Endothelial cell of umbilical vein (primary cell): ENCODE data around the gene ZNF346. TPM values are rescaled to one million over a fixed set of nuclear protein-coding genes. Genes with fewer than 3 reads are reported as not detected.

Source experiments
- BruUV-seq: library from RNA; stranded (reverse); fragments of 400-500 nt; replicated peaks from 2 replicates; lab custom pipeline; 2021; lab: Mats Ljungman, UMichigan
- CTCF ChIA-PET: fragments of 300-600, 350-600 bp; sonication (Branson Sonifier 250); formaldehyde crosslinking; loops from one replicate; lab custom pipeline; 2021; ENCODE audit warnings: antibody characterized with exemption, inconsistent platforms; lab: Charles Lee
- POLR2A ChIA-PET: fragments of 300-600, 350-600 bp; sonication (Branson Sonifier 250); formaldehyde crosslinking; loops from one replicate; lab custom pipeline; 2021; ENCODE audit warnings: antibody characterized with exemption, inconsistent platforms; lab: Charles Lee
- DNase-seq: peaks from one replicate; pipeline ENCODE4 v3.0.0-alpha.2; 2011; ENCODE audit warnings: low read depth, low spot score
- FAIRE-seq: peaks from 2 replicates; lab custom pipeline; 2011; peaks lifted over from hg19 to GRCh38; lab: Jason Lieb, UNC
- H2AFZ ChIP-seq: 2 replicates; pipeline ENCODE4 v1.6.0; 2012; ENCODE audit warnings: low read depth, low read length, control low read depth, inconsistent platforms
- H3K27ac ChIP-seq: 2 replicates; pipeline ENCODE4 v1.5.1; 2011; ENCODE audit warnings: low read depth, mild to moderate bottlenecking, control low read depth, low read length, moderate library complexity; ENCODE audit not compliant: insufficient read depth
- H3K27me3 ChIP-seq, 2 experiments: 2 replicates each; pipeline versions ENCODE4 v1.6.0 to v1.6.1; 2011; ENCODE audit warnings: low read length in 2 of 2, mixed read lengths in 1 of 2; ENCODE audit not compliant: control insufficient read depth in 2 of 2, insufficient read depth in 2 of 2
- H3K36me3 ChIP-seq, 2 experiments: 2 replicates in 1 of 2; 3 replicates in 1 of 2; pipeline ENCODE4 v1.5.1; 2011; ENCODE audit warnings: low read length in 2 of 2, mild to moderate bottlenecking in 1 of 2, moderate library complexity in 1 of 2; ENCODE audit not compliant: control insufficient read depth in 2 of 2, insufficient read depth in 2 of 2; ENCODE audit errors: extremely low read depth in 1 of 2
- H3K4me1 ChIP-seq: 3 replicates; pipeline ENCODE4 v1.5.1; 2011; ENCODE audit warnings: mild to moderate bottlenecking, low read length; ENCODE audit not compliant: control insufficient read depth, insufficient read depth; ENCODE audit errors: extremely low read depth
- H3K4me2 ChIP-seq: 2 replicates; pipeline ENCODE4 v1.6.1; 2011; ENCODE audit warnings: low read length, control low read depth, mixed read lengths; ENCODE audit not compliant: insufficient read depth
- H3K4me3 ChIP-seq, 3 experiments: fragments of 200-600 bp in 1 of 3; sonication (generic), shearing (Covaris generic) in 1 of 3; replicated peaks in 1 of 3; 2 replicates each; pipeline ENCODE4 v1.5.1; 2011 to 2016; ENCODE audit warnings: control low read depth in 3 of 3, low read length in 3 of 3, mild to moderate bottlenecking in 2 of 3, inconsistent platforms in 1 of 3, low read depth in 1 of 3, moderate library complexity in 1 of 3; ENCODE audit not compliant: insufficient read depth in 1 of 3
- H3K79me2 ChIP-seq: 2 replicates; pipeline ENCODE4 v1.6.0; 2012; ENCODE audit warnings: low read length, inconsistent platforms; ENCODE audit not compliant: control insufficient read depth, insufficient read depth
- H3K9ac ChIP-seq: replicated peaks from 2 replicates; pipeline ENCODE3; 2011; ENCODE audit warnings: low read length, control low read depth; ENCODE audit not compliant: insufficient read depth; ENCODE audit errors: extremely low read depth
- H3K9me1 ChIP-seq: replicated peaks from 3 replicates; pipeline ENCODE4 v1.6.0; 2011; ENCODE audit warnings: mild to moderate bottlenecking, low read length; ENCODE audit not compliant: control insufficient read depth, insufficient read depth; ENCODE audit errors: extremely low read depth
- H3K9me3 ChIP-seq: replicated peaks from 2 replicates; pipeline ENCODE4 v1.5.1; 2012; ENCODE audit warnings: low read length, inconsistent platforms; ENCODE audit not compliant: control insufficient read depth, insufficient read depth
- H4K20me1 ChIP-seq: replicated peaks from 2 replicates; pipeline ENCODE3; 2011; ENCODE audit warnings: mild to moderate bottlenecking, low read length; ENCODE audit not compliant: control insufficient read depth, insufficient read depth; ENCODE audit errors: extremely low read depth
- EZH2 ChIP-seq: IDR thresholded peaks from 2 replicates; pipeline ENCODE4 v1.6.1; 2012; ENCODE audit warnings: borderline replicate concordance, low read depth, mild to moderate bottlenecking, moderate library complexity, low read length, inconsistent platforms; ENCODE audit not compliant: severe bottlenecking
- FOS ChIP-seq: IDR thresholded peaks from 2 replicates; pipeline ENCODE4 v1.6.1; 2011; ENCODE audit warnings: mild to moderate bottlenecking, low read length, moderate library complexity, borderline replicate concordance; ENCODE audit not compliant: insufficient read depth
- GATA2 ChIP-seq: IDR thresholded peaks from 2 replicates; pipeline ENCODE4 v1.7.0; 2011; ENCODE audit warnings: low read depth, mild to moderate bottlenecking, moderate library complexity, mixed read lengths, low read length; ENCODE audit not compliant: insufficient read length, insufficient read depth
- JUN ChIP-seq: IDR thresholded peaks from 2 replicates; pipeline ENCODE4 v1.6.1; 2011; ENCODE audit warnings: borderline replicate concordance, low read depth; ENCODE audit not compliant: insufficient read length, insufficient read depth
- MYC ChIP-seq: IDR thresholded peaks from one replicate; pipeline ENCODE4 v1.6.1; 2011; ENCODE audit warnings: mild to moderate bottlenecking, low read depth, low read length
- POLR2A ChIP-seq: IDR thresholded peaks from 2 replicates; pipeline ENCODE4 v1.6.1; 2012; ENCODE audit warnings: low read depth, mild to moderate bottlenecking, control low read depth, low read length
- POLR2AphosphoS5 ChIP-seq: IDR thresholded peaks from 2 replicates; pipeline ENCODE4 v1.6.1; 2012; ENCODE audit warnings: low read depth, mild to moderate bottlenecking, control low read depth, low read length, moderate library complexity; ENCODE audit not compliant: insufficient read depth
- dilution Hi-C: fragments of 300-500 bp; cut with MboI; formaldehyde crosslinking; loops from one replicate; pipeline ENCODE4 v1.15.0; 2019; ENCODE audit warnings: low sequenced_read_pairs; ENCODE audit not compliant: extremely low pct_ligation_motif_present
- intact Hi-C: fragments of 100-400 bp; cut with micrococcal nuclease; formaldehyde crosslinking; loops from one replicate; pipeline ENCODE4 v1.10.0; 2022
- polyA plus RNA-seq, 4 experiments: library from polyadenylated mRNA; depleted of rRNA in 3 of 4; stranded (reverse) in 3 of 4; unstranded in 1 of 4; fragments of >200 nt; gene quantifications; 2 replicates each; pipeline versions ENCODE4 v1.2.1 to v1.2.3, GENCODE V29; 2011 to 2012; ENCODE audit warnings: missing spikeins in 1 of 4
- total RNA-seq: library from RNA; stranded (reverse); gene quantifications from 2 replicates; pipeline ENCODE4 v1.2.3, GENCODE V29; 2021
- TF ChIP-seq, protein P1 (sequence below), 2 donors: IDR thresholded peaks; 1 replicate in 1 of 2; 2 replicates in 1 of 2; pipeline ENCODE4 v1.5.1; 2011; ENCODE audit warnings: low read length in 2 of 2, mild to moderate bottlenecking in 2 of 2, moderate library complexity in 2 of 2, control low read depth in 1 of 2, inconsistent platforms in 1 of 2, low read depth in 1 of 2; ENCODE audit not compliant: insufficient read depth in 1 of 2; ENCODE audit errors: extremely low read depth in 1 of 2
- TF ChIP-seq, protein P2 (sequence below): IDR thresholded peaks from 2 replicates; pipeline ENCODE4 v1.6.1; 2011; ENCODE audit not compliant: insufficient read depth, insufficient read length

The ZNF346 gene
- total and polyA plus RNA-seq, 2 donors (not counting 3 experiments of a cell fraction or from before 2014, with no cell fraction given) = 25.3 to 35.2 TPM

GRCh38 chr5:177040814-177041420, 18.4 kb downstream of the ZNF346 start:
- Histone ChIP-seq H3K9ac (no peak overlapping the region), H3K27ac (no peak overlapping the region), H3K9me1 (no peaks in the 10 kb centered on the region), H3K79me2 (peaks cover 6% of the 10 kb centered on the region), H3K4me3 (no peak overlapping the region), H4K20me1 (no peaks in the 10 kb centered on the region), H3K27me3 (no peaks in the 10 kb centered on the region), H3K9me3 (no peaks in the 10 kb centered on the region), H3K4me1 (peaks cover 8% of the 10 kb centered on the region), H2AFZ (no peak overlapping the region), H3K36me3 (peaks cover 3 to 6% of the 10 kb centered on the region in 2 experiments), H3K4me2 (no peak overlapping the region)
- TF ChIP-seq GATA2 = no peak
- TF ChIP-seq POLR2A = no peak
- TF ChIP-seq, protein P1, sequence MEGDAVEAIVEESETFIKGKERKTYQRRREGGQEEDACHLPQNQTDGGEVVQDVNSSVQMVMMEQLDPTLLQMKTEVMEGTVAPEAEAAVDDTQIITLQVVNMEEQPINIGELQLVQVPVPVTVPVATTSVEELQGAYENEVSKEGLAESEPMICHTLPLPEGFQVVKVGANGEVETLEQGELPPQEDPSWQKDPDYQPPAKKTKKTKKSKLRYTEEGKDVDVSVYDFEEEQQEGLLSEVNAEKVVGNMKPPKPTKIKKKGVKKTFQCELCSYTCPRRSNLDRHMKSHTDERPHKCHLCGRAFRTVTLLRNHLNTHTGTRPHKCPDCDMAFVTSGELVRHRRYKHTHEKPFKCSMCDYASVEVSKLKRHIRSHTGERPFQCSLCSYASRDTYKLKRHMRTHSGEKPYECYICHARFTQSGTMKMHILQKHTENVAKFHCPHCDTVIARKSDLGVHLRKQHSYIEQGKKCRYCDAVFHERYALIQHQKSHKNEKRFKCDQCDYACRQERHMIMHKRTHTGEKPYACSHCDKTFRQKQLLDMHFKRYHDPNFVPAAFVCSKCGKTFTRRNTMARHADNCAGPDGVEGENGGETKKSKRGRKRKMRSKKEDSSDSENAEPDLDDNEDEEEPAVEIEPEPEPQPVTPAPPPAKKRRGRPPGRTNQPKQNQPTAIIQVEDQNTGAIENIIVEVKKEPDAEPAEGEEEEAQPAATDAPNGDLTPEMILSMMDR (IDR thresholded peaks at IDR 0.05; ENCODE audit: extremely low read depth in 1 of 2, insufficient read depth in 1 of 2, low read depth in 1 of 2, low read length in 2 of 2) = no peak
- no peak for TF ChIP-seq POLR2AphosphoS5
- TF ChIP-seq JUN = no peak
- TF ChIP-seq, protein P2, sequence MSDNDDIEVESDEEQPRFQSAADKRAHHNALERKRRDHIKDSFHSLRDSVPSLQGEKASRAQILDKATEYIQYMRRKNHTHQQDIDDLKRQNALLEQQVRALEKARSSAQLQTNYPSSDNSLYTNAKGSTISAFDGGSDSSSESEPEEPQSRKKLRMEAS = no peak
- no peak for TF ChIP-seq FOS
- no peak for TF ChIP-seq MYC
- TF ChIP-seq EZH2 = no peak
- DNase-seq (no peak), FAIRE-seq (no peak)
- BruUV-seq = no TSS peak
- intact Hi-C loops (no loop called here), dilution Hi-C loops (no loop called here)
- CTCF ChIA-PET = no interaction called here
- POLR2A ChIA-PET = no interaction called here
